Measurements from ENCODE around the gene NF1.

NF1 gene

DNA sequence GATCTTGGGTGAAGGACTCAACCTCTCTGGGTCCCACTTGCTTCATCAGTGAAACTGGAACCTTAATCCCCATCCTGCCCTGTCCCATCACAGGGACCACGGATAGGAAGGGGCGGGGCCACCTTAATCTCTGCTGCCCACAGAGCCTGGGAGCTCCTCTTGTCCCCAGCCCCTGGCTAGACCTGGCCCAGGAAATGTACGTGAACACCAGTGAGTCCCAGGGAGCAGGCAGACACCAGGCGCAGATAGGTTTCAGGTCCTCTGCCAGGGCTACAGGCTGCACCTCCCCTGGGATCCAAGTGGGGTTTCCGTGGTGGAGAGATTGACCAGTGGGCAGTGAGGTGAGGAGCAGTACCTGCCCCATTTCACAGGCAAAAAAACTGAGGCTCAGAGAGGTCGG lies 317.7 kb downstream of the NF1 start:
- DNase-seq, result no peak

DNA sequence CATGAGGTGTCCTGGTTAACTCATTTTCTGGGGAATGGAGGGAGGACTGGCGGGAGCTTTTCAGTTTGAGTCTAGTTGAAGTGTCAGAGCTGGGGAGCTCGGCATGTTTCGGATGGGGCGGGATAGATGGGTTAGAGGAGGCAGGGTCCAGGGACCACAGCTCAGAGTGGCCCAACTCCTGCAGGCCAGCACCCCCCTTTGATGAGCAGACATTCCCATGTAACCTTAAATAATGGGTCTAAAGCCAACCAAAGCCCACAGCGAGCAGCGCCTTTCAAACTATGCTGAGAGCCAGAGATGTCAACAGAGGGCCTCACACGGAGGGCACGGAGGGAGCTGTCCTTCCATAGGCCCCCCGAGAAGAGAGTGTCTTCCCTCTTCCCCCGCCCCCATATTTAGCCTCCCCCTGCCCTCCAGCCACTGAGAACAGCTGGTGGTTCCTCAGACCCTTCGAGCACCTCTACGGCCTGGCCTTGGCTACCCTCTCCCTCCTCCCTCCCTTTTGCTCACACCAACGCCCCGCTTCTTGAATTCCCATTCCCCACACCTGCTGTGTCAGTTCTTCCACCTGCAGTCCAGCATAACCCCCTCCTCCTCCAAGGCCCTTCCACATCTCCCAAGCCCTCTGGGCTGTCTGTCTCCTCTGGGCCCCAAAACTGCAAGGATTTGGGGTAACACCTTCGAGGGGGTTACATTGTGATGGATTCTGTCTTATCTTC lies 318.5 kb downstream of the NF1 start:
- no peak for DNase-seq

DNA sequence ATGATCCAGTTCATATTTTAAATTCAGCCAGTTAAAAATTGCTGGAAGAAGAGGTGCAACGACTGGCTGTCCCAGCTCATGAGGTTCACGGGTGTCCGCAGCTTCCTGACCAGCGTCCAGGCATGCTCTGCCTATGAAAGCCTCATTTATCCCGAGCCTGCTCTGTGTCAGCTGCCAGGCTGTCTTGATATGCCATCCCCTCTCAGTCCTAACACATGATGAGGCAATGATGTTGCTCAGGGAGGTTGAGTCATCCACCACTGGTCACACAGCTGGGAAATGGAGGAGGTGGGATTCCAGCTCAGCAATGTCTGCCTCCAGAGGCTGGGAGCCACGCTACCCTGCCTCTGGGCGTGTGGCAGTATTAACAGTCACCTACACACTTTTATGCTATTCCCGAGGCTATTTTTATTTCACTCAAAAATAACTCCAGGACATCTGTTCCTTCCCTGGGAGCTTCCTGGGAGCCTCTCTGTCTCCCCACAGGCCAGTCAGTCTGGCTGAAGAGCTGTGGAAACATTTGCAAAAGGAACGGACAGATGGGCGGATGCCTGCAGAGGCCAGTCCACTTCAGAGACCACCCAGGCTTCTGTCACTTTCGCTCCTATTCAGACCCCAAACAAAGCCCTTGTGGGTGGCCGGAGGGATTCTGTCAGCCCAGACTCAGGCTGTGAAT lies 319.2 kb downstream of the NF1 start:
- no peak for DNase-seq

DNA sequence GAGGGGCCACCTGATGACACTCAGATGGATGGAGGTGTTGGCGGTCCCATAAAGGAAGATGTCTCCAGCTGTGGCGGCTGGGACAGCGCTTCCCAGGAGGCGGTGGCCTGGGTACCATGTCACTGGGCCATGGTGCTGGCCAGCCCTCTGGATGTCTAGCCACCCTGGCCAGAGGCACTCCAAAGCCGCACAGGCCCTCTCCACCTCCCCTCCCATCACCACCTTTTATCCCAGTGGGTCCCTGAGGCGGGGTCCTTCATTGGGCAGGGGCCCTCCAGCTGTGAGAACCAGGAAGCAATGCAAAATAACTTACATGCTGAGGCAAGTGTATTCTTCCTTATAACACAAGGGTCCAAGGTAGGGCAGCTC lies 319.8 kb downstream of the NF1 start:
- no peak for DNase-seq

DNA sequence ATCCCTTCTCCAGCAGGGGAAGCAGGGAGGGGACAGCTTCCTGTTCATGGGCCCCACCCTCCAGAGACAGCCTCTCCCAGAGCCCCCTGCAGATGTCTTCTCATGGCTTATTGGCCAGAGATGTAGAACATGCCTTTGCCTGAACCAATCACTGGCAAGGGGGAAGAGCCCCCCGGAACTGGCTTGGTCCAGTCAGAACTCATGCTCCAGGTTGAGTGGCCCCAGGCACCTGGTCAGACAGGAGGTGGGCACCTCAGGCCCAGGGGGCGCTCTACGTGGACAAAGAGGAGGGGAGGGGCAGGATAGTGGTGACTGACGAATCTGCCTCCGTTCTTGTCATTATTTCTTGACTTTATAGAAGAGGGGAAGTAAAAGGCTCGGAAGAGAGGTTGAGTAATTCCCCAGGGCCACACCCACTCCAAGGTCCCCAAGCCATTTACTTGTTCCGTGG lies 320.3 kb downstream of the NF1 start:
- no peak for DNase-seq

DNA sequence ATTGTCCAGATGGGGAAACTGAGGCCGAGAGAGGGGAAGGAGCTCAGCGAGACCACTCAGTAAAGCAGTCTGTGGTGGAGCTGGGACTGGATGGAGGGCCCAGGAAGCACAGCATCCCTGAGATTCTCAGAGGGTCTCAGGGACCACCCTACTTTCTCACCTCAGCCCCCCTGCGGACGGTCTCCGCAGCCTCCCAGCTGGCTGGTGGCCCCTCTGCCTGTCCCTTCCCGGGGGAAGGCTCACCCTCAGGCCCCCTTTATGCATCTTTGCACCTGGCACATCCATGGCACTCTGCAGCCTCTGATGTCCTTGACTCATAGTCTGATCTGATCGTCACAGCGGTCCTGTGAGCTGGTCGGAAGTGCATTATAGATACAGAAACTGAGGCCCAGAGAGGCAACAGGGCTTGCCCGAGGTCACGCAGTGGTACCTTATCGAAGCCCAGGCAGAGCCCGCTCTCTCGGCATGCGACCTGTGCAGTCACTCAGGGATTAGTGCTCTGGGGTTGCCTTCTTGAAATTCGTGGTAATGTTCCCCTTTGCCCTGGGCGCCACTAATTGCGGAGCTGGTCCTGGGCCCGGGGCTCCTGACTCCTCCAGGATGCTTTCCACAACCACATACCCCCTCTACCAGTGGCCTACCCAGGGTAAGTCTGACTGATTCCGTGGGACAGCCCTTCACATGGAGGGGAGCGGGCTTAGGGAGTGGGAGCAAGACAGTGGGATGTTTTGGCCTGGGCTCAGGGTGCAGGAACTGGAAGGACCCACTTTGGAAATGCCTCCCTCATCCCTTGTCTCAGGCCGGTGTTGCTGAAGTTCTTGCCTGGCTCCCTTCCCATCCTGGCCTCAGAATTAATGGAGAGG lies 321.1 kb downstream of the NF1 start:
- DNase-seq, result no peak

DNA sequence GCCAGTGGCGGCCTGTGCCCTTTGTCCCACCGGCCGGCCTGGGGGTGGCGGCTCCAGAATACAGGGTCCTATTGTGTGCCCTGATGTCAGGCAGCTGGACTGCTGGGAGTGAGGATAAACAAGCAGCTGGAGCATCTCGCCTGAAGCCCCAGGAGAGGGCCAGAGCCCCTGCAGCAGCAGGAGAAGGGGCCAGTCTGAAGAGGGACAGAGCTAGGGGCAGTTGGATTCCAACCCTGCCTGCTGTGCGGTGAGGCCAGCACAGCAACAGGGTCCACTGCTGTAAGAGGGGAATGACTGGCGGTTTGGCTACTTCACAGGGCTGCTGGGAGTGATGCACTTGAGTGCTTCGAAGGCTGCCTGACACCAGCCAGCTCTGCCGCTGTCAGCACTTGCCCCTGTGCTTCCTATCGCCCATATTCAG lies 321.7 kb downstream of the NF1 start:
- no peak for DNase-seq

DNA sequence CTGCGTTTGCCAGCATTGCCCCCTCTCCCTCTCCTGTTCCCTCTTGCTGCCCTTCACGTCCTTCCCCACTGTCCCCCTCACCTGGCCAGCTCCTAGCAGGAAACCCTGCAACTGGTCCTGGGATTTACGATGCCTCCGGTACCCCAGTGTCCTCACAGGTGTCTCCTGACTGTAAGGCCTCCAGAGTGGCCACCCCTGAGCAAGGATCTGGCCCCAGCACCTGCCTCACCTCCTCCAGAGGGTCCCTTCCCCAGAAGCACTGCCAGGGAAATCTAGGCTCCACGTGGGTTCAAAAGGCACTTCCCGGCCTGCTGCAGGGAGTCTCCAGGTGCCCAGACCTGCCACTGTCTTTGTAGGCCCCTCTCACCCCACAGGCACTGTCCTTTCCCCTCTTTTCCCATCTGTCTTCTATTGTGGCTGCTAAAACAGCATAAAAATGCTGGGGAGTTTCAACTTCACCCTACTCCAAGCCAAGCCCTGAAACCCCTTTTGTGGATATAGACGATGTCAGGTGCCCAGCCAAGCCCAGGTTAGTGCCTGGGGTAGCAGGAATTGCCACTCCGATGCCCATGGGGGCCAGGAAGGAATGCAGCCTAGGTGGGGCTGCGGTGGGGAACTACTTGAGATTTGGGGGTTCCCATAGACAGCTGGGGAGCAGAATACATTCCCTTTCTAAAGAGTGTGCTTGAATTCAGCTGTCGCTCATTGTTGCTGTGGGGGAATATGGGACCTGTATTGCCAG lies 322.4 kb downstream of the NF1 start:
- DNase-seq, result no peak

DNA sequence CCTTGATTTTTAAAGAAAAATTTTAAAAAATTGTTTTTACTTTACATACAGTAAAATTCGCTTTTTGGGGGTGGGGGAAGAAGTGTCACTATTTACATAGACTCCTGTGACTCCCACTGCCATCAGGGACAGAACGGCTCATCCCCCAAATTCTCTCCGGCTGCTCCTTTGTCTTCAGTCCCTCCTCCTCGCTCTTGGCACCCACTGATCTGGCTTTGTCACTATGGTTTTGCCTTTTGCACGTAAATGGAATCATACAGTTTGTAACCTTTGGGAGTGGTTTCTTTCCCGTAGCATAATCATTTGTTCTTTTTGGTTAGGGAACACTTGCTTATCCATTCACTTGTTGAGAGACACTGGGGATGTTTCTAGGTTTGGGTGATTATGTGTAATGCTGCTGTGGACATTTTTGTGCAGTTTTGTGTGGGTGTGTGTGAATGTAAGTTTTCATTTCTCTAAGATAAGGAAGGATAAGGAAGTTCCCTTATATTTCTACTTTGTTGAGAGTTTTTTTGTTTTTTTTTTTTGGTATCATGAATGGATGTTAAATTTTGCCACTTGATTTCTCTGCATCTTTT lies 324.1 kb downstream of the NF1 start:
- no peak for DNase-seq

DNA sequence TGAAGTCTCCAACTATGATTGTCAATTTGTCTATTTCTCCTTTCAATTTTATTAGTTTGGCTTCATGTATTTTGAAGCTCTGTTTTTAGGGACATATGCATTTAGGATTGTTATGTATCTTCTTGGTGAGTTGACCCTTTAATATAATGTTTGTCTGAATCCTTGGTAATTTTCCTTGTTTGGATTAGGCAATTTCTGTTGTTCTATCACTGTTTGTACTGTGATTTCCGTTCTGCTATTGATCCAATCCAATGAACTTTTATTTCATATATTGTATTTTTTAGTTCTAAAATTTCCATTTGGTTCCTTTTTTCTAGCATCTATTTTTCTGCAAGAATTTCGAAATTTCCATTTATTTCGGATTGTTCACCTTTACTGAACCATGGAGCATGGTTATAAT lies 327.7 kb downstream of the NF1 start:
- DNase-seq, result no peak

DNA sequence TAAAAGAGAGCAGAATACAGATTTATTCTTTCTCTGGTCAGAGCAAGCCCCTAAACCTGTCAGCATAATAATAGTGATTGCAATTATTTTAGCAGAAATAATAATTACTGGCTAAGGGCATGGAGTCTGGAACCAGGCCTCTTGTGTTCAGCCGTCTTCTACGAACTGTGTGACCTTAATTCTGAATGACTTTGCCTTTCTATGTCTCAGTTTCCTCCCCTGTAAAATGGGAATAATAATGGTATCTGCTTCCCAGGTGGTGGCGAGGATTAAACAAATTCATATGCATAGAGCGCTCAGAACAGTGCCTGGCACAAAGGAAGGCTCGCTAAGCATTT lies 330.1 kb downstream of the NF1 start:
- no peak for DNase-seq

DNA sequence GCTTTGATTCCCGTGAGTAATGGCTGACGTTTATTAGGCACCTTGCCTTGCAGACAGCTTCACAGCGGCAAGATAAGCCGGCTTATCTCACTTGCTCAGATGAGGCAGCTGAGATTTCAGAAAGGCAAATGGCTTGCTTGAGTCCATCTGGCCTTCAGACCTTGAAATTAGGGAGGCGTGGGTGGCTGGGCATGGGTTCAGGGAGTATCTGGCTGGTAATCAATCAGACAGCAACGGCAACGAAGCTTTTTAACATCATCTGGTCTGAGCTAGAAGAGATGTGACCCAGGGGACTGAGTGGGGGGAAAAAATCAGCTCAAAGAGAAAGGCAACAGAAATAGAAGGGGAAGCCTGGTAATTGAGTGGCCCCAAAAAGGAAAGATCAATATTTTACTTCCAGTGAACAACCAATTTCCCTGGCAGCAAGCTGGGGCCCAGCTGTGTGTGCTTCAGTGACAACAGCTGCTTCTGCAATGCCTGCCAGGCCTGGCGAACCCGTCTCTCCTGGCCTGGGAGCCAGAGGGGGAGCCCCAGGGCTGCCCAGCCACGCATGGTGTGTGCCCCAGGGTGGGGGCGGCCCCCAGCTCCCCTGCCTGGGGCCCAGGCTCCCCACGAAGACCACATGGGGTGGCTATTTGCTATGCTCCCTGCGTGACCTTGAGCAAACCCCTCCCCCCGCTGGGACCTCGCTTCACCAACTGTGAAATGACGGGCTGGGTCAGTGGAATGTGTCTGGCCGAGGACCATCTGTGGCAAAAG lies 330.7 kb downstream of the NF1 start:
- DNase-seq, result peak; percentile 18 to 48
